ENCODE measurements around the gene ZCCHC7.
"Not testable (repeated sequence)": the region's sequence is repeated elsewhere in the genome, so short reads cannot be mapped to it uniquely, and the experiment has no call there.

ZCCHC7 gene

DNA sequence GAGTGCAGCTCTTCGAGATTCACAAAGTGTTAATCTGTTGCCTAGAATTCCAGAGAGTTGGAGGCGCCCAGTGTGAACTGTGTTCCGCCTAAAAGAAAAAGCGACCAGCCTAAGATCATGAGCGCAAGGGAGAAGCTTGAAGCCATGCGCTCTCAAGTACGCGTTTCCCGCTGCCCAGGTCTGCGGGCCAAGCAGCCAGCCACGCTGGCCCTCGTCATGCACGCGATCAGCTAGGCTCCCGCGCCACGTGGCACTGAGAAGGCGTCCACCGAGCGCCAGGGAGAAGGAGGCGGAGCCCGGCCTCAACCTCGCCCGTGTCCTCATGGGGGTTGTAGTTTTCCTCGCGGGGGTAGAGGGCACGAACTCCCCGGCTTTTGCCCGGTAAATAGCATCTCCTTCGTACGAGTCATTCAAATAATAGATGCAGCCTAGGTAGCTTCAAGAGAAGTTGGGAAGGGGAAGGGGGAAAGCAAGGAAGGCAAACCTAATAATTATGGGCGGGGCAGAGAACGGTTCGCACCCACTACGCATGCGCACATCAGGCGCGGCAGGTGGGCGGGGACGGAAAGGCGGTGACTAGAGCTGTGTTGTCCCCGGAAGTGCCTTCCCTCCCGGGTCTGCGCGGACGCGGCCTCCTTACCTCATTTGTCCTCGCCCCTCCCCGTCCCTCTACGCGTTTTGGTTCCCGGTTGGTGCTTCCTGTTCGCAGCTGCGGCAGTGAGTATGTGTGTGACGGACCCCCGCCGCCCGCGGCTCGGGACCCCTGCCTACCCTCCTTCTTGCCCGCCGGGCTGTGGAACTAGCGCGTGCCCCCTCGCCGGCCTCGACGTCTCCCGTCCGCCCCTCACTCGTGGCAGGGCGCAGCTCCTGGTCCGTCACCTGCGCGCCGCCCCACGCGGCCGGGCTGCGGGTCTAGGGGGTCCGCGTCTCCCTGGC lies at the start of gene ZCCHC7:
Gene ZCCHC7, plus strand, starts transcription at position 668 of the 936 bp plus-strand sequence.
- CTCF ChIA-PET, result interaction anchor here (0.7 to 1.4 kb wide), 3 partner anchors 8 to 247 kb away, joined by 3 read pairs; no protein-coding TSS in a partner anchor
- TF ChIP-seq, protein P1, sequence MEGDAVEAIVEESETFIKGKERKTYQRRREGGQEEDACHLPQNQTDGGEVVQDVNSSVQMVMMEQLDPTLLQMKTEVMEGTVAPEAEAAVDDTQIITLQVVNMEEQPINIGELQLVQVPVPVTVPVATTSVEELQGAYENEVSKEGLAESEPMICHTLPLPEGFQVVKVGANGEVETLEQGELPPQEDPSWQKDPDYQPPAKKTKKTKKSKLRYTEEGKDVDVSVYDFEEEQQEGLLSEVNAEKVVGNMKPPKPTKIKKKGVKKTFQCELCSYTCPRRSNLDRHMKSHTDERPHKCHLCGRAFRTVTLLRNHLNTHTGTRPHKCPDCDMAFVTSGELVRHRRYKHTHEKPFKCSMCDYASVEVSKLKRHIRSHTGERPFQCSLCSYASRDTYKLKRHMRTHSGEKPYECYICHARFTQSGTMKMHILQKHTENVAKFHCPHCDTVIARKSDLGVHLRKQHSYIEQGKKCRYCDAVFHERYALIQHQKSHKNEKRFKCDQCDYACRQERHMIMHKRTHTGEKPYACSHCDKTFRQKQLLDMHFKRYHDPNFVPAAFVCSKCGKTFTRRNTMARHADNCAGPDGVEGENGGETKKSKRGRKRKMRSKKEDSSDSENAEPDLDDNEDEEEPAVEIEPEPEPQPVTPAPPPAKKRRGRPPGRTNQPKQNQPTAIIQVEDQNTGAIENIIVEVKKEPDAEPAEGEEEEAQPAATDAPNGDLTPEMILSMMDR (IDR thresholded peaks at IDR 0.05; ENCODE audit: insufficient read depth, low read length, missing control alignments), result no peak
- H3K4me3 ChIP-seq (ENCODE audit: low read depth, low read length), result peak within 1 kb of the TSS; percentile 86
- POLR2A ChIA-PET, result interaction anchor here (0.6 to 1.1 kb wide), 4 partner anchors 15 to 164 kb away, joined by 3 to 4 read pairs (median 3); no protein-coding TSS in a partner anchor
- peak; percentile 58 for DNase-seq (ENCODE audit: low read depth, low spot score)

DNA sequence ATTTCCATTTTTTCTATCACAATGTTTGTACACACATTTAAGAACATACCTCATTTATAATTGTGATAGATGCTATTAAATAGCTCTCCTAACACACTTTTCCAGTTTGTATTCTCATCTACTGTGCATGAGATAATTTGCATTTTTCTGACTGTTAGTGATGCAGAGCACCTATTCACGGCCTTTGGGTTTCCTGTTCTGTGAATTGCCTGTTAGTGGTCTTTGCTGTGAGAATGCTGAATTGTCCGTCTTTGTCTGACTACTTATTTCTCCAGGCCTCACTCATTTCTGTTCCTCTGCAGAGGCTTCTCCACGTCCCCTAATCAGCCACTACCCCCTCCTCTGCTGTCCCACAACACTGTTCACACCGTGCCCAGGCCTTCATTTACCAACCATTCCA lies 45.6 kb upstream of the ZCCHC7 start:
- H3K4me3 ChIP-seq (ENCODE audit: low read depth, low read length); CTCF ChIA-PET; DNase-seq (ENCODE audit: low read depth, low spot score); POLR2A ChIA-PET: not testable (repeated sequence)

DNA sequence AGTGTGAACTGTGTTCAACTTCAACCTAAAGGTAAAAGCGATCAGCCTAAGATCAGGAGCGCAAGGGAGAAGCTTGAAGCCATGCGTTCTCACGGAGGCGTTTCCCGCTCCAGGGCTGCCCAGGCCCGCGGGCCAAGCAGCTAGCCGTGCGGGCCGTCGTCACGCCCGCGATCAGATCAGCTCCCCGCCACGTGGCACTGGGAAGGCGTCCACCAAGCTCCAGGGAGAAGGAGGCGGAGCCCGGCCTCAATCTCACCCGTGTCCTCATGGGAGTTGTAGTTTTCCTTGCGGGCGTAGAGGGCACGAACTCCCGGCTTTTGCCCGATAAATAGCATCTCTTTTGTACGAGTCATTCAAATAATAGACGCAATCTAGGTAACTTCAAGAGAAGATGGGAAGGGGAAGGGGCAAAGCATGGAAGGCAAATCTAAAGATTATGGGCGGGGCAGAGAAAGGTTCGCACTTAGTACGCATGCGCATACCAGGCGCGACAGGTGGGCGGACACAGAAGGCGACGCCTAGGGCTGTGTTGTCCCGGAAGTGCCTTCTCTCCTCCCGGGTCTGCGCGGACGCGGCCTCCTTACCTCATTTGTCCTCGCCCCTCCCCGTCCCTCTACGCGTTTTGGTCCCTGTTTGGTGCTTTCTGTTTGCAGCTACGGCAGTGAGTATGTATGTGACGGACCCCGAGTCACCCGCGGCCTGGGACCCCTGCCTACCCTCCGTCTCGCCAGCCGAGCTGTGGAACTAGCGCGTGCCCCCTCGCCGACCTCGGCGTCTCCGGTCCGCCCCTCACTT lies 40.8 kb upstream of the ZCCHC7 start:
- CTCF ChIA-PET, result interaction anchor here (0.6 to 1.5 kb wide), 3 partner anchors 82 to 250 kb away, joined by 3 read pairs; no protein-coding TSS in a partner anchor
- TF ChIP-seq, protein P1 (IDR thresholded peaks at IDR 0.05; ENCODE audit: insufficient read depth, low read length, missing control alignments), result no peak
- peak; percentile 28 for DNase-seq (ENCODE audit: low read depth, low spot score)
- POLR2A ChIA-PET, result interaction anchor here (0.6 to 1.3 kb wide), 2 partner anchors 25 to 121 kb away, joined by 3 read pairs; no protein-coding TSS in a partner anchor
- peak overlapping the region; percentile 91 for H3K4me3 ChIP-seq (ENCODE audit: low read depth, low read length)

DNA sequence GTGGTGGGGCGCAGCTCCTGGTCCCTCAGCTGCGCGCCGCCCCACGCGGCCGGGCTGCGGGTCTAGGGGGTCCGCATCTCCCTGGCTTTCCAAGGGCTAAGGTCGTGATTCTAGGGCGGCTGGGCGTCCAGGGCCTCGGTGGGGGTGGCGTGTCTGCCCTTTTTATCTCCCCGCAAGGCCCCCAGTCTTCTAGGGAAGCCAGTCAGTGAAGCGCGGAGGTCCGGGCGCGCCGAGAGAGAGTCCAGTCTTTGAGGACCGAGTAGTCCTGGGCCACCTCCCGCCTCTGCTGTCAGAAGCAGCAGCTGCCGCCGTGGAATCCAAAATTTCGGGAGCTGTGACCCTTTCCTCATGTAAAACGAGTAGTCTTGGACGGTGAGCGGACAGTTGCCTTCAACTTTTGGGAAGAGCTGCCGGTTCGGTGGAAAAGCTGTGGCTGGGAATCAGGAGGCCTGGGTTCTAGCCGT lies 40.2 kb upstream of the ZCCHC7 start:
- ChIA-PET CTCF (interaction anchor here (0.8 to 1.0 kb wide), 2 partner anchors 11 to 329 kb away, joined by 3 read pairs; no protein-coding TSS in a partner anchor), POLR2A (interaction anchor here (0.6 to 1.3 kb wide), 2 partner anchors 24 to 120 kb away, joined by 3 read pairs; no protein-coding TSS in a partner anchor)
- DNase-seq (ENCODE audit: low read depth, low spot score), result not testable (repeated sequence)
- H3K4me3 ChIP-seq (ENCODE audit: low read depth, low read length), result peak overlapping the region; percentile 91

DNA sequence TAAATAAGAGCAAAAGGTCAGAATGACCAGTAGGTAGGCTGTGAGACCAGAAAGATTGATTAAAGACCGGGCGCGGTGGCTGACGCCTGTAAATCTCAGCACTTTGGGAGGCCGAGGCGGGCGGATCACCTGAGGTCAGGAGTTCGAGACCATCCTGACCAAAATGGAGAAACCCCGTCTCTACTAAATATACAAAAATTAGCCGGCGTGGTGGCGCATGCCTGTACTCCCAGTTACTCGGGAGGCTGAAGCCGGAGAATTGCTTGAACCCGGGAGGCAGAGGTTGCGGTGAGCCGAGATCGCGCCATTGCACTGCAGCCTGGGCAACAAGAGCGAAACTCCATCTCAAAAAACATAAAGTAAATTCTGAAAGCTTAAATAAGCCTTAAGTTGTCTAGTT lies 38.9 kb upstream of the ZCCHC7 start:
- DNase-seq (ENCODE audit: low read depth, low spot score); POLR2A ChIA-PET; H3K4me3 ChIP-seq (ENCODE audit: low read depth, low read length): not testable (repeated sequence)
- CTCF ChIA-PET, result interaction anchor here (1.0 to 1.2 kb wide), 2 partner anchors 15 to 208 kb away, joined by 3 read pairs; no protein-coding TSS in a partner anchor

DNA sequence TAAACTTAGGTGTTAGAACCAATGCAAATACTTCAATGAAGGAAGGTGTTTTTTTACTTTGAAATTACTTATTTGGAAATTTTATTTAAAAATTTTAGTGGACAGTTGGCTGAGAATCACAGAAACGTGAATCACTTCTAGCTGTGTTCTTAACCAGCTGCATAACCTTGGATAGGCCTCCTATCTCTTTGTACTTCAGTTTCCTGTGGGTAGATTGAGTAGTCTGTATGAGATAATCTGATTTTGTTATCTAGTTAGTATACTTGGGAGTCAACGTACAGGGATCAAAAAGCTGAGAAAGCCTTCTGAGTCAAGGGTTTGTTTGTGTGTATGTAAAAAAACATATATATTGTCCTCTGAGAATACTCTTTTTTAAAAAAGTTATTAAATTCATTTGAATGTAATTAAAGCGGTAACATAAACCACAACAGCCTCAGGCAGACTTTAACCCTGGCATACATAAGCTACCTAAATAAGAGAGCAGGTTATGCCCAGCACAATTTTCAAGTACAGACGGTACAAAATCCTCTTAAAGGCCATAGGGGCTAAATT lies 38.1 kb upstream of the ZCCHC7 start:
- POLR2A ChIA-PET, result no interaction called here
- no peak for DNase-seq (ENCODE audit: low read depth, low spot score)
- no peak overlapping the region for H3K4me3 ChIP-seq (ENCODE audit: low read depth, low read length)
- CTCF ChIA-PET, result interaction anchor here (1.0 to 1.5 kb wide), 2 partner anchors 46 to 209 kb away, joined by 3 to 4 read pairs; no protein-coding TSS in a partner anchor
- TF ChIP-seq, protein P1 (IDR thresholded peaks at IDR 0.05; ENCODE audit: insufficient read depth, low read length, missing control alignments), result no peak

DNA sequence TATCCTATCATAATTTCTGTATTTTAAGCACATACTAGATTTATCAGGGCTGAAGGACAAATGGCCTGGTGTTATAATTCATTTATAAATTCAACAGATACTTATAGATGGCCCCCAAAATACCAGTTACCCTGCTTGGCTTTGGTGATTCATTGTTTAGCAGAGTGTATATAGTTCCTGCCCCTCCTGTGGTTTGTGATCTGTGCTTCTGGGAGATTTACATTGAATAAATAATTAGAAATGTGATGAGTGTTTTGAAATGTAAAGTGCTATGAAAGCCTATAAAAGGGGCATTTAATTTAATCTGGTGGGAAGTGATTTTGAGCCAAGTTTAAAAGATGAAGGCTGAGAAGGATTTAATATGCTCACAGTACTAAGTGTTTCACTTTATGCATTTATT lies 36.7 kb upstream of the ZCCHC7 start:
- TF ChIP-seq, protein P1 (IDR thresholded peaks at IDR 0.05; ENCODE audit: insufficient read depth, low read length, missing control alignments), result no peak
- ChIA-PET CTCF (no interaction called here), POLR2A (no interaction called here)
- H3K4me3 ChIP-seq (ENCODE audit: low read depth, low read length), result no peak overlapping the region
- no peak for DNase-seq (ENCODE audit: low read depth, low spot score)

Measured in AG04449 (cell line).